NCI-H524 treated with DMSO at 0.1 percent for 48 hours (cell line): ENCODE measurements around the gene ST8SIA3.
"Not testable (repeated sequence)": the region's sequence is repeated elsewhere in the genome, so short reads cannot be mapped to it uniquely, and the experiment has no call there.

Experiments
- DNase-seq: peaks from one replicate; lab custom pipeline; 2025; lab: John Stamatoyannopoulos, UW

ST8SIA3 gene

DNA sequence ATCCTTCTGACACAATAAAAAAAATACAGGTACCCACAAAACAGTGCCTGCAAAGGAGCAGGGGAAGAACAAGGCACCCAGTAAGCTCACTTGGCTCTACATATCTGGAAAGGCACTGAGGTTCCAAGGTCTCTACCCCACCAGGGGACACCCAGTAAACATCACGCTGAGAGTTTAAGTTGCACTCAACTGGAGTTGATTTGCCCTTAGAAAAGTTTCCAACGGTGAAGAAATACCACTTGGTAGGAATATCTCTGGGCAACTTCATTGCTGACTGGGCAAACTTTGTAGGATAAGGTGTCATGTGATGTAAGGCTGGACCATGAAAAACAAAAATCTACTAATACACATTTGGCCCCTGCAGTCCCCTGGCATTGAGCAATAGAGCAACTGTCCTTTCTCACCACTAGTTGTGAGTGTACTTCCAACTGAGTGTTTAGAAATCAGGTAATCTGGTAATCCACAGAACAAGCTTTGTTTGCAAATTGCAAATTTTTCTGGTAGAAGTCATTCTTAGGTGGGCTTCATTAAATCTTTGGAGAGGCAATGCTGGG is 14.2 kb downstream of the ST8SIA3 start:
- DNase-seq = no peak

GRCh38 chr18:57372444-57372843 is 20.1 kb downstream of the ST8SIA3 start:
- no peak for DNase-seq

DNA sequence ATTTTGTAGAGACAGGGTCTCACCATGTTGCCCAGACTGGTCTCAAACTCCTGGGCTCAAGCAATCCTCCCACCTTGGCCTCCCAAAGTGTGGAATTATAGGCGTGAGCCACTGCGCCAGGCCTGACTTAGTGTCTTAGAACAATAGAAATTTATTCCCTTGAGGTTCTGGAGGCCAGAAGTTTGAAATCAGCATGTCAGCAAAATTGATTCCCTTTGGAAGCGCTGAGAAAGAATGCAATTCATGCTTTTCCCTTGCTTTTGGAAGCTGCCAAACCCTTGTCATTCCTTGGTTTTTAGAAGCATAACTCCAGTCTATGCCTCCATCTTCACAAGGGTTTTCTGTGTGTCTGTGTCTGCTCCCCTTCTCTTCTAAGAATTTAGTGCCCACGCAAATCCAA is 20.7 kb downstream of the ST8SIA3 start:
- no peak for DNase-seq

DNA sequence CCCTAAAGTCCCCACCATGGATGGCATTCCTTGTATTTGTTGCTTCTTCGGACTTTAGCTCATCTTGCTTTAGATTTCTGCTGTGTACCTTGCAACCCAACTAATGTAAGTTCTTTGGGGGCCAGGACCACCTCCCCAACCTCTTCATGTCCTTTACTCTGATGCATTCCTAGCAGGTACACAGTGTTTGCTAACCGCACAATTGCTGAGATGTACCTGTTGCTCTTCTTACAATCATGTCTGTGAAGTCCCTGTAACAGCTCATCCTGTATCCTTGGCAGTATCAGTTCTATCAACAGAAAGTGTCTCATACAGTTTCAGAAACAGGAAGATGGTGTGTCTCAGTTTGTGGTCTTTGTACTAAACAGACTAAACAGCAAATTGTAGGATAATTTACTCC is 24.1 kb downstream of the ST8SIA3 start:
- DNase-seq = no peak

DNA sequence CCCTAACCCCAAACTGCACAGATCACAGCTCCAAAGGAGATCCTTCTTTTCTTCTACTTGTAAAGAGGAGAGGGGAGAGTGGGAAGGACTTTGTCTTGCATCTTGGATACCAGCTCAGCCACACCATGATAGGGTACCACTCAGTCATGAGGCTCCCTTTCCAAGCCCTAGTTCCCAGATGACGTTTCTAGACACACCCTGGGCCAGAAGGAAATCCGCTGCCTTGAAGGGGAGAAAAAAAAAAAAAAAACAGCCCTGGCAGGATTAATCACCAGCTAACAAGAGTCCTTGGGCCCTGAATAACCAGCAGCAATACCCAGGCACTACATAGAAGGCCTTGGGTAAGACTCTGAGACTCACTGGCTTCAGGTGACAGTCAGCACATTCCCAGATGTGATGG is 36.9 kb downstream of the ST8SIA3 start:
- DNase-seq = no peak

DNA sequence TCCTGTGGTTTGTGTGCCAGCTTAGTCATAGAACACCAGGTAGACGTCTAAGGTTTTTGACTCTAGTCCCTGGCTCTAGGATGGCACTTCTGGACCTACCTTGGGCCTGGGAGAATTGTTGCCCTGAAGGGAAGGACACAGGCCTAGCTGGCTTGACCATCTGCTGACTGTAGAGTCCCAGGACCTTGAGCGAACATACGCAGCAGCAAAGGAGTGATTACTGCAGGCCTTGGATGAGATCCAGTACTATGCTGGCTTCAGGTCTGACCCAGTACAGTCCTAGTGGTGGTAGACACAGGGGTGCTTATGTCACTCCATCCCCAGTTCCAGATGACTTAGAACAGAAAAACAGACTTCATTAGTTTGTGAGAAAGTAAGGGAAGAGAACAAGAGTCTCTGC is 37.7 kb downstream of the ST8SIA3 start:
- DNase-seq = no peak

DNA sequence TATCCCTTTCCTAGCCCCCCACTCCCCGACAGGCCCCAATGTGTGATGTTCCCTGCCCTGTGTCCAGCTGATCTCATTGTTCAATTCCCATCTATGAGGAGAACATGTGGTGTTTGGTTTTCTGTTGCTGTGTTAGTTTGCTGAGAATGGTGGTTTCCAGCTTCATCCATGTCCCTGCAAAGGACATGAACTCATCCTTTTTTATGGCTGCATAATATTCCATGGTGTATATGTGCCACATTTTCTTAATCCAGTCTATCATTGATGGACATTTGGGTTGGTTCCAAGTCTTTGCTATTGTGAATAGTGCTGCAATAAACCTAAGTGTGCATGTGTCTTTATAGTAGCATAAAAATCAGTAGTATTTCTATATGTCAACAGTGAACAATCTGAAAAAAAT is 42.4 kb downstream of the ST8SIA3 start:
- DNase-seq = not testable (repeated sequence)

- DNase-seq = not testable (repeated sequence)
Measured at GRCh38 chr18:57396831-57397230, 44.5 kb downstream of the ST8SIA3 start.

- no peak for DNase-seq
Measured at GRCh38 chr18:57397440-57398132, 45.2 kb downstream of the ST8SIA3 start.

- no peak for DNase-seq
Measured at GRCh38 chr18:57404345-57404744, 52.0 kb downstream of the ST8SIA3 start.

- DNase-seq = no peak
Measured at GRCh38 chr18:57409650-57410049, 57.3 kb downstream of the ST8SIA3 start.

DNA sequence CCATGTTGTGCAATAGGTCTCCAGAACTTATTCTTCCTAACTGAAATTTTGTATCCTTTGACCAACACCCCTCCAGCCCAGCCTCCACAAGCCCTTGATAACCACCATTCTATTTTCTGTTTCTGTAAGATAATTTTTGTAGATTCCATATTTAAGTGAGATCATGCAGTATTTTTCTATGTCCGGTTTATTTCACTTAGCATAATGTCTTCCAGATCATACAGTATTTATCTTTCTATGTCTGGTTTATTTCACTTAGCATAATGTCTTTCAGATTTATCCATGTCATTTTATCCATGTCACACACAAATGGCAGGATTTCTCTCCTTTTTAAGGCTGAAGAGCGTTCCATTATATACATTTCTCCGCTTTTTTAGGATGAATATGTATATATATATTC is 58.4 kb downstream of the ST8SIA3 start:
- no peak for DNase-seq

GRCh38 chr18:57416542-57416941 is 64.2 kb downstream of the ST8SIA3 start:
- DNase-seq = no peak
